Naive B cell (primary cell): ENCODE data around the gene PTPRE. TPM values are rescaled to one million over a fixed set of nuclear protein-coding genes. Genes with fewer than 3 reads are reported as not detected.

Experiments
- ATAC-seq, 2 donors: fragments of 150-1000 bp; cut with Tn5 transposase; 2 replicates each; pipeline ENCODE4 v1.10.0; 2021; ENCODE audit warnings: low read depth in 2 of 2, mild to moderate bottlenecking in 2 of 2, moderate library complexity in 2 of 2
- DNase-seq: peaks from one replicate; pipeline ENCODE4 v3.0.0; 2022
- H3K27ac Mint-ChIP-seq, 6 donors: one replicate each; pipeline ENCODE4 v1.8.0; 2020 to 2022; ENCODE audit warnings: mild to moderate bottlenecking in 6 of 6, mixed read lengths in 6 of 6, moderate library complexity in 5 of 6, inconsistent platforms in 2 of 6
- H3K27me3 Mint-ChIP-seq, 3 donors: one replicate each; pipeline ENCODE4 v1.8.0; 2021 to 2022; ENCODE audit warnings: mixed read lengths in 3 of 3, mild to moderate bottlenecking in 1 of 3
- H3K36me3 Mint-ChIP-seq, 2 donors: one replicate each; pipeline ENCODE4 v1.8.0; 2020 to 2022; ENCODE audit warnings: mixed read lengths in 2 of 2, inconsistent platforms in 1 of 2, mild to moderate bottlenecking in 1 of 2
- H3K4me1 Mint-ChIP-seq, 3 donors: one replicate each; pipeline ENCODE4 v1.8.0; 2020 to 2022; ENCODE audit warnings: mixed read lengths in 3 of 3, inconsistent platforms in 1 of 3, mild to moderate bottlenecking in 1 of 3, moderate library complexity in 1 of 3
- H3K4me3 Mint-ChIP-seq, 8 donors: one replicate each; pipeline ENCODE4 v1.8.0; 2020 to 2022; ENCODE audit warnings: mild to moderate bottlenecking in 8 of 8, mixed read lengths in 8 of 8, moderate library complexity in 8 of 8, inconsistent platforms in 2 of 8
- H3K9me3 Mint-ChIP-seq, 7 donors: one replicate each; pipeline ENCODE4 v1.8.0; 2020 to 2022; ENCODE audit warnings: mixed read lengths in 7 of 7, mild to moderate bottlenecking in 5 of 7, inconsistent platforms in 2 of 7, moderate library complexity in 1 of 7
- polyA plus RNA-seq, 6 donors: library from polyadenylated mRNA; unstranded; fragments of 300-500 nt; fragmentation: Illumina TruSeq; gene quantifications; one replicate each; pipeline ENCODE4 v1.2.3, GENCODE V29; 2021; ENCODE audit warnings: low read depth in 6 of 6

PTPRE gene
- polyA plus RNA-seq, 6 donors from 2014 or later = 6.0 to 15.9 (median 9.9) TPM

GRCh38 chr10:128070721-128071416 is 164.0 kb downstream of the PTPRE start:
- Mint-ChIP-seq H3K27ac (no peak overlapping the region), H3K36me3 (peaks cover 20 to 51% of the 10 kb centered on the region in 2 donors)

GRCh38 chr10:128071417-128071782 is 164.5 kb downstream of the PTPRE start:
- H3K9me3 Mint-ChIP-seq = no peaks in the 10 kb centered on the region
- DNase-seq (no peak), ATAC-seq (no peak)
- no peak overlapping the region for H3K4me3 Mint-ChIP-seq
- peaks cover 20 to 48% of the 10 kb centered on the region in 2 donors for H3K36me3 Mint-ChIP-seq
- no peaks in the 10 kb centered on the region for H3K27me3 Mint-ChIP-seq
- H3K27ac Mint-ChIP-seq = no peak overlapping the region
- H3K4me1 Mint-ChIP-seq = peaks cover 11 to 21% (median 15%) of the 10 kb centered on the region in 3 donors

More at GRCh38 chr10:128070721-128071416, 164.0 kb downstream of the PTPRE start:
- peaks cover 16 to 27% (median 20%) of the 10 kb centered on the region in 3 donors for H3K4me1 Mint-ChIP-seq
- ATAC-seq (no peak), DNase-seq (no peak)
- H3K9me3 Mint-ChIP-seq = no peaks in the 10 kb centered on the region
- no peak overlapping the region for H3K4me3 Mint-ChIP-seq
- H3K27me3 Mint-ChIP-seq = no peaks in the 10 kb centered on the region

GRCh38 chr10:128072046-128072445 is 165.1 kb downstream of the PTPRE start:
- no peak overlapping the region for H3K27ac Mint-ChIP-seq
- H3K4me3 Mint-ChIP-seq = no peak overlapping the region
- H3K36me3 Mint-ChIP-seq = peaks cover 17 to 41% of the 10 kb centered on the region in 2 donors
- ATAC-seq (no peak), DNase-seq (no peak)
- no peaks in the 10 kb centered on the region for H3K9me3 Mint-ChIP-seq
- H3K4me1 Mint-ChIP-seq = peaks cover 4 to 15% (median 9%) of the 10 kb centered on the region in 3 donors
- H3K27me3 Mint-ChIP-seq = no peaks in the 10 kb centered on the region

- DNase-seq (no peak), ATAC-seq (no peak)
- Mint-ChIP-seq H3K27me3 (no peaks in the 10 kb centered on the region), H3K4me3 (no peak overlapping the region), H3K9me3 (no peaks in the 10 kb centered on the region), H3K36me3 (peaks cover 12 to 35% of the 10 kb centered on the region in 2 donors), H3K27ac (peak overlapping the region in 2 of 6 donors; percentile 38 to 44), H3K4me1 (peaks cover 0 to 10% (median 4%) of the 10 kb centered on the region in 3 donors)
Measured at GRCh38 chr10:128072941-128073645, 166.2 kb downstream of the PTPRE start.

GRCh38 chr10:128073890-128074289 is 167.0 kb downstream of the PTPRE start:
- DNase-seq (no peak), ATAC-seq (no peak)
- peaks cover 0 to 10% (median 4%) of the 10 kb centered on the region in 3 donors for H3K4me1 Mint-ChIP-seq
- H3K9me3 Mint-ChIP-seq = no peaks in the 10 kb centered on the region
- peaks cover 12 to 35% of the 10 kb centered on the region in 2 donors for H3K36me3 Mint-ChIP-seq
- H3K27ac Mint-ChIP-seq = peak overlapping the region in 1 of 6 donors; percentile 41
- no peaks in the 10 kb centered on the region for H3K27me3 Mint-ChIP-seq
- H3K4me3 Mint-ChIP-seq = no peak overlapping the region

- ATAC-seq (no peak), DNase-seq (no peak)
- H3K36me3 Mint-ChIP-seq = peaks cover 17 to 39% of the 10 kb centered on the region in 2 donors
Measured at GRCh38 chr10:128074589-128074988, 167.7 kb downstream of the PTPRE start.

GRCh38 chr10:128077155-128077875 is 170.4 kb downstream of the PTPRE start:
- Mint-ChIP-seq H3K27ac (peak overlapping the region in 1 of 6 donors; percentile 44), H3K36me3 (peaks cover 19 to 48% of the 10 kb centered on the region in 2 donors), H3K4me1 (no peaks in the 10 kb centered on the region), H3K9me3 (no peaks in the 10 kb centered on the region), H3K4me3 (no peak overlapping the region), H3K27me3 (no peaks in the 10 kb centered on the region)
- no peak for DNase-seq
- ATAC-seq = no peak

More at GRCh38 chr10:128074589-128074988, 167.7 kb downstream of the PTPRE start:
- Mint-ChIP-seq H3K4me3 (no peak overlapping the region), H3K9me3 (no peaks in the 10 kb centered on the region), H3K4me1 (peaks cover 0 to 4% (median 0%) of the 10 kb centered on the region in 3 donors), H3K27ac (no peak overlapping the region), H3K27me3 (no peaks in the 10 kb centered on the region)

- DNase-seq (peak; percentile 35), ATAC-seq (peak; percentile 54 to 55)
- Mint-ChIP-seq H3K27me3 (no peaks in the 10 kb centered on the region), H3K9me3 (no peaks in the 10 kb centered on the region), H3K36me3 (peaks cover 19 to 39% of the 10 kb centered on the region in 2 donors), H3K27ac (no peak overlapping the region), H3K4me1 (no peaks in the 10 kb centered on the region), H3K4me3 (no peak overlapping the region)
Measured at GRCh38 chr10:128078136-128078969, 171.4 kb downstream of the PTPRE start.

GRCh38 chr10:128080231-128080630 is 173.3 kb downstream of the PTPRE start:
- Mint-ChIP-seq H3K36me3 (peaks cover 20 to 30% of the 10 kb centered on the region in 2 donors), H3K4me1 (no peaks in the 10 kb centered on the region), H3K4me3 (no peak overlapping the region), H3K27me3 (no peaks in the 10 kb centered on the region), H3K27ac (peak overlapping the region in 1 of 6 donors; percentile 68), H3K9me3 (no peaks in the 10 kb centered on the region)
- DNase-seq (no peak), ATAC-seq (no peak)

- no peaks in the 10 kb centered on the region for H3K4me1 Mint-ChIP-seq
- no peaks in the 10 kb centered on the region for H3K27me3 Mint-ChIP-seq
- peaks cover 22 to 26% of the 10 kb centered on the region in 2 donors for H3K36me3 Mint-ChIP-seq
- H3K9me3 Mint-ChIP-seq = no peaks in the 10 kb centered on the region
- no peak overlapping the region for H3K4me3 Mint-ChIP-seq
- DNase-seq (no peak), ATAC-seq (no peak)
- H3K27ac Mint-ChIP-seq = peak overlapping the region in 1 of 6 donors; percentile 68
Measured at GRCh38 chr10:128080641-128081040, 173.7 kb downstream of the PTPRE start.

GRCh38 chr10:128081222-128081621 is 174.3 kb downstream of the PTPRE start:
- DNase-seq = no peak
- Mint-ChIP-seq H3K27ac (peak overlapping the region in 1 of 6 donors; percentile 70), H3K27me3 (no peaks in the 10 kb centered on the region), H3K9me3 (no peaks in the 10 kb centered on the region), H3K4me1 (peaks cover 0 to 2% (median 0%) of the 10 kb centered on the region in 3 donors), H3K36me3 (peaks cover 18 to 25% of the 10 kb centered on the region in 2 donors), H3K4me3 (no peak overlapping the region)
- ATAC-seq = no peak

- H3K27me3 Mint-ChIP-seq = no peaks in the 10 kb centered on the region
- H3K36me3 Mint-ChIP-seq = peaks cover 15 to 25% of the 10 kb centered on the region in 2 donors
- ATAC-seq = no peak
- no peak overlapping the region for H3K4me3 Mint-ChIP-seq
- peaks cover 0 to 2% (median 0%) of the 10 kb centered on the region in 3 donors for H3K4me1 Mint-ChIP-seq
- no peak overlapping the region for H3K27ac Mint-ChIP-seq
- H3K9me3 Mint-ChIP-seq = no peaks in the 10 kb centered on the region
- no peak for DNase-seq
Measured at GRCh38 chr10:128081720-128082119, 174.8 kb downstream of the PTPRE start.
